Choroid plexus epithelial cell (primary cell): ENCODE measurements around the gene ANKRD13C.

ENCODE experiments used
- DNase-seq: peaks from one replicate; pipeline ENCODE4 v3.0.0-alpha.2; 2010; ENCODE audit warnings: low read depth
- H3K4me3 ChIP-seq: 2 replicates; pipeline ENCODE4 v1.5.1; 2011; ENCODE audit warnings: low read depth, mild to moderate bottlenecking, control low read depth, low read length, moderate library complexity
- CTCF ChIP-seq: conservative IDR thresholded peaks from 2 replicates; pipeline ENCODE4 v1.5.1; 2011; ENCODE audit warnings: low read depth, mild to moderate bottlenecking, control low read depth, inconsistent platforms, low read length, moderate library complexity

The ANKRD13C gene

GRCh38 chr1:70247122-70247521, 107.4 kb downstream of the ANKRD13C start:
- no peak overlapping the region for H3K4me3 ChIP-seq
- no peak for DNase-seq

GRCh38 chr1:70239940-70240339, 114.6 kb downstream of the ANKRD13C start:
- DNase-seq, result no peak
- no peak overlapping the region for H3K4me3 ChIP-seq
- TF ChIP-seq CTCF, result no peak

More at GRCh38 chr1:70247122-70247521, 107.4 kb downstream of the ANKRD13C start:
- no peak for TF ChIP-seq CTCF

DNA sequence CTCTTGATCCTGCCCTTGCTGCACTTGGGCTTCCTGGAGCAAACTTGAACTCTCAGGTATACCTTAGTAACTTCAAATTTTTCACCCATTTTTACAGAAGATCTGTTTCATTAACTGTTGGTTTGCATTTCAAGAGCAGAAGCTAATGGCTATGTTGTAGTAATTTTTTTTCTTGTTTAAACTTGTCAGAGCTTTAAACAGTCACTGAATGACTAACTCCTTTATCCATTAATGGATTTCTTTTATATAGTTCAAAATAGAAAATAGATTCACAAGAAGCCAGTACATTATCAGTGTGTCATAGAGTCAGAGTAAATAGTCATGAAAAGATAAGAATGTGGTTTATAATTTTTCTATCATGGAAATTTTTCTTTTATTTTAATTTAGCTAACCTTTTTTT, 119.8 kb downstream of the ANKRD13C start:
- no peak for DNase-seq
- TF ChIP-seq CTCF, result no peak
- no peak overlapping the region for H3K4me3 ChIP-seq

DNA sequence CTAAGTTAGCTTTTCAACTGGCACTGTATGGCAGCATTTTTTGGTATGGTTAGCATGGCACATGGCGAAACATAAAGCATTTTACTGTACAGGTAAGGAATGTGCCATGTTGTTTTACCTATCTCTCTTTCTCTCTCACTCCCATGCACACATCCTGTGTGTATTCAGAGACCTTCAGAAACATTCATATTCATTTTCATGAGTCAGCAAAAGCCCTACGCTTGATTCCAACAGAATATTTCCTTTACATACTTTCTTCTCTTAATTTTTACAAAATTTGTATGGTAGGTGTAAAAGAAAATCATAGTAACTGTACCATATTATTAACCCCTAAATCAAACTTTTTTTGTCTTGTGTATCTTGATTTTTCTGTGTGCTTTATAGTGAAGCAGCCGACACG, 123.0 kb downstream of the ANKRD13C start:
- H3K4me3 ChIP-seq, result no peak overlapping the region
- DNase-seq, result no peak
- TF ChIP-seq CTCF, result no peak

GRCh38 chr1:70228670-70229069, 125.9 kb downstream of the ANKRD13C start:
- TF ChIP-seq CTCF, result no peak
- no peak overlapping the region for H3K4me3 ChIP-seq
- no peak for DNase-seq

GRCh38 chr1:70227439-70227838, 127.1 kb downstream of the ANKRD13C start:
- no peak overlapping the region for H3K4me3 ChIP-seq
- DNase-seq, result peak; percentile 36
- TF ChIP-seq CTCF, result no peak

- H3K4me3 ChIP-seq, result no peak overlapping the region
- DNase-seq, result no peak
- no peak for TF ChIP-seq CTCF
These were observed 129.6 kb downstream of the ANKRD13C start for GRCh38 chr1:70224954-70225353.
